RWPE2 (cell line): ENCODE results near the gene CERS6.

ENCODE experiments used
- ATAC-seq: fragments of 200-7000 bp; cut with Tn5 transposase; 3 replicates; pipeline ENCODE4 v1.9.1; 2021; ENCODE audit warnings: low read depth
- DNase-seq: peaks from one replicate; pipeline ENCODE4 v3.0.0-alpha.2; 2020; ENCODE audit warnings: low spot score
- H3K27ac ChIP-seq: fragments of 450-650 bp; 2 replicates; pipeline ENCODE4 v1.5.1; 2017; ENCODE audit warnings: mild to moderate bottlenecking; ENCODE audit not compliant: poor library complexity, severe bottlenecking
- H3K27me3 ChIP-seq: fragments of 250-450 bp; sonication (Bioruptor Pico); 2 replicates; pipeline ENCODE4 v1.5.1; 2021; ENCODE audit warnings: mild to moderate bottlenecking, moderate library complexity; ENCODE audit not compliant: insufficient read depth, poor library complexity, severe bottlenecking
- H3K36me3 ChIP-seq: fragments of 250-450 bp; sonication (Bioruptor Pico); 2 replicates; pipeline ENCODE4 v1.5.1; 2020; ENCODE audit warnings: low read depth, mild to moderate bottlenecking, moderate library complexity
- H3K4me1 ChIP-seq: fragments of 250-450 bp; sonication (Bioruptor Pico); 2 replicates; pipeline ENCODE4 v1.5.1; 2021; ENCODE audit warnings: mild to moderate bottlenecking, moderate library complexity; ENCODE audit not compliant: insufficient read depth, poor library complexity, severe bottlenecking
- H3K4me3 ChIP-seq: fragments of 250-450 bp; sonication (Bioruptor Pico); 2 replicates; pipeline ENCODE4 v1.5.1; 2021; ENCODE audit warnings: mild to moderate bottlenecking, moderate library complexity; ENCODE audit not compliant: severe bottlenecking
- H3K9me3 ChIP-seq: fragments of 250-450 bp; sonication (Bioruptor Pico); 2 replicates; pipeline ENCODE4 v1.5.1; 2021; ENCODE audit warnings: mild to moderate bottlenecking, moderate library complexity; ENCODE audit not compliant: severe bottlenecking
- TF ChIP-seq, protein P1 (sequence below): fragments of 450-650 bp; IDR thresholded peaks from one replicate; pipeline ENCODE4 v1.5.1; 2017; ENCODE audit warnings: mild to moderate bottlenecking, moderate library complexity; ENCODE audit not compliant: poor library complexity, severe bottlenecking

The CERS6 gene

GRCh38 chr2:168466834-168467565 is 10.9 kb downstream of the CERS6 start:
- no peaks in the 10 kb centered on the region for H3K36me3 ChIP-seq
- DNase-seq (no peak), ATAC-seq (no peak)
- H3K27me3 ChIP-seq: no peaks in the 10 kb centered on the region
- H3K9me3 ChIP-seq: no peaks in the 10 kb centered on the region
- TF ChIP-seq, protein P1, sequence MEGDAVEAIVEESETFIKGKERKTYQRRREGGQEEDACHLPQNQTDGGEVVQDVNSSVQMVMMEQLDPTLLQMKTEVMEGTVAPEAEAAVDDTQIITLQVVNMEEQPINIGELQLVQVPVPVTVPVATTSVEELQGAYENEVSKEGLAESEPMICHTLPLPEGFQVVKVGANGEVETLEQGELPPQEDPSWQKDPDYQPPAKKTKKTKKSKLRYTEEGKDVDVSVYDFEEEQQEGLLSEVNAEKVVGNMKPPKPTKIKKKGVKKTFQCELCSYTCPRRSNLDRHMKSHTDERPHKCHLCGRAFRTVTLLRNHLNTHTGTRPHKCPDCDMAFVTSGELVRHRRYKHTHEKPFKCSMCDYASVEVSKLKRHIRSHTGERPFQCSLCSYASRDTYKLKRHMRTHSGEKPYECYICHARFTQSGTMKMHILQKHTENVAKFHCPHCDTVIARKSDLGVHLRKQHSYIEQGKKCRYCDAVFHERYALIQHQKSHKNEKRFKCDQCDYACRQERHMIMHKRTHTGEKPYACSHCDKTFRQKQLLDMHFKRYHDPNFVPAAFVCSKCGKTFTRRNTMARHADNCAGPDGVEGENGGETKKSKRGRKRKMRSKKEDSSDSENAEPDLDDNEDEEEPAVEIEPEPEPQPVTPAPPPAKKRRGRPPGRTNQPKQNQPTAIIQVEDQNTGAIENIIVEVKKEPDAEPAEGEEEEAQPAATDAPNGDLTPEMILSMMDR: no peak
- no peak overlapping the region for H3K27ac ChIP-seq
- H3K4me1 ChIP-seq: peaks cover 10% of the 10 kb centered on the region
- no peak overlapping the region for H3K4me3 ChIP-seq

DNA sequence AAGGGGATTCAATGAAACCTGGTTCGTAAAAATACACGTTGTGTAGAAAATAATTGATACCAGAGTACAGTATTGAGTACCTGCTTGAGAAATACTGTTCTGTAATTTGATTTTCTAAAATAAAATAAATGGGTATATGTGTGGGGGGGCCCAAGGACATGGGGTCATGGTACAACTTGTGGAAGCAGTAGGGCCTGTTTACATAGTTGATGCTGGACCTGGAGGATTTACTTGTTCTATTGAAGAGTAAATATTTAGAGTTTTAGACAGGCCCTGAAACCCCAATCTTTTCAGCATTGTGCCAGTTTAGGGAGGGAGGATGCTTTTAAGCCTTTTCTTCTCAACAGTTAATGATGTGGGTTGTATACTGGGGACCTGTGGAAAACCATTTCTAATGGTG is 11.7 kb downstream of the CERS6 start:
- H3K36me3 ChIP-seq: no peaks in the 10 kb centered on the region
- H3K9me3 ChIP-seq: no peaks in the 10 kb centered on the region
- H3K27ac ChIP-seq: no peak overlapping the region
- no peak for ATAC-seq
- peaks cover 10% of the 10 kb centered on the region for H3K4me1 ChIP-seq
- H3K4me3 ChIP-seq: no peak overlapping the region
- TF ChIP-seq, protein P1: no peak
- H3K27me3 ChIP-seq: no peaks in the 10 kb centered on the region
- DNase-seq: no peak

GRCh38 chr2:168468354-168468753 is 12.3 kb downstream of the CERS6 start:
- DNase-seq: no peak
- Histone ChIP-seq H3K9me3 (no peaks in the 10 kb centered on the region), H3K4me1 (peaks cover 10% of the 10 kb centered on the region), H3K36me3 (no peaks in the 10 kb centered on the region), H3K27ac (no peak overlapping the region), H3K27me3 (no peaks in the 10 kb centered on the region), H3K4me3 (no peak overlapping the region)
- TF ChIP-seq, protein P1: no peak
- ATAC-seq: no peak

GRCh38 chr2:168469281-168469988 is 13.4 kb downstream of the CERS6 start:
- DNase-seq (no peak), ATAC-seq (no peak)
- Histone ChIP-seq H3K4me1 (peaks cover 10% of the 10 kb centered on the region), H3K9me3 (no peaks in the 10 kb centered on the region), H3K27me3 (no peaks in the 10 kb centered on the region), H3K27ac (no peak overlapping the region), H3K36me3 (no peaks in the 10 kb centered on the region), H3K4me3 (no peak overlapping the region)
- TF ChIP-seq, protein P1: no peak
